ENCODE measurements around the gene ADORA1. TPM values are rescaled to one million over a fixed set of nuclear protein-coding genes. Genes with fewer than 3 reads are reported as not detected.

ADORA1 gene
- total RNA-seq, 3 donors from 2014 or later (not counting 1 experiment from before 2014, with no cell fraction given) = not detected

DNA sequence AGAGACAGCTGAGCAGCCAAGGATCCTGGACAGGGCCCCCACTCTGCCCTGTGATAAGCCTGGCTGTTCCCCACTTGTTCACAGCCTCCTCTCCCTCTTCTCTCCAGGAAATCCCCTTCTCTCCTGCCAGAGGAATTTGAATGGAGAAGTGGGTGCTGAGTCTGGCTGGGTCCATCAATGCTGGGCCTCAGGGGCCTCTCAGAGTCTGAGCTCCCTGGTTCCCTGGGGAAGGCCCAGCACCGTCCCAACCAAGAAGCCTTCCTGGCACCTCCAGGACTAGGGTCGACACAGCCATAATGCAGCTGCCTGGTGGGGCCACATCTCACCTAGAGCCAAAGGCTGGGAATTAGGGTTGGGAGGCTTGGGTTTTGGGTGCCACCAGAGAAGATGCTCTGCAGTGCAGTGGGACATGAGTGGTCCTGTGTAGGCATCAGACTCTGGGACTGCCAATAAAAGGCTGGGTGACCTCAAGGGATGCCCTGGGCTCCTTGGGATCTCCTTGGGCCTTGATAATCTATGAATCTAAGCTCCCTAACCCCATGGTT, 45.6 kb downstream of the ADORA1 start:
- Histone ChIP-seq H3K4me3 (ENCODE audit: low read length) (no peak overlapping the region), H3K27ac (ENCODE audit: low read length) (no peak overlapping the region), H3K4me1 (ENCODE audit: control insufficient read depth, insufficient read depth, low read length) (peaks cover 6% of the 10 kb centered on the region), H3K27me3 (ENCODE audit: control insufficient read depth, insufficient read depth, low read length) (no peaks in the 10 kb centered on the region), H3K9me3 (ENCODE audit: control insufficient read depth, insufficient read depth, low read length) (no peaks in the 10 kb centered on the region), H3K36me3 (ENCODE audit: control insufficient read depth, insufficient read depth, low read length) (no peaks in the 10 kb centered on the region)
- WGBS (ENCODE audit: insufficient coverage) = 74% methylated on average over 2 of the region's 2 CpGs
- Mint-ChIP-seq H3K27me3 (ENCODE audit: low read depth in 2 of 2) (no peaks in the 10 kb centered on the region), H3K27ac (no peak overlapping the region), H3K9me3 (no peaks in the 10 kb centered on the region), H3K4me1 (no peaks in the 10 kb centered on the region), H3K36me3 (no peaks in the 10 kb centered on the region), H3K4me3 (no peak overlapping the region)
- ATAC-seq (no peak), DNase-seq (no peak)
- intact Hi-C loops (cut with micrococcal nuclease) = no loop called here
- TF ChIP-seq, protein P1, sequence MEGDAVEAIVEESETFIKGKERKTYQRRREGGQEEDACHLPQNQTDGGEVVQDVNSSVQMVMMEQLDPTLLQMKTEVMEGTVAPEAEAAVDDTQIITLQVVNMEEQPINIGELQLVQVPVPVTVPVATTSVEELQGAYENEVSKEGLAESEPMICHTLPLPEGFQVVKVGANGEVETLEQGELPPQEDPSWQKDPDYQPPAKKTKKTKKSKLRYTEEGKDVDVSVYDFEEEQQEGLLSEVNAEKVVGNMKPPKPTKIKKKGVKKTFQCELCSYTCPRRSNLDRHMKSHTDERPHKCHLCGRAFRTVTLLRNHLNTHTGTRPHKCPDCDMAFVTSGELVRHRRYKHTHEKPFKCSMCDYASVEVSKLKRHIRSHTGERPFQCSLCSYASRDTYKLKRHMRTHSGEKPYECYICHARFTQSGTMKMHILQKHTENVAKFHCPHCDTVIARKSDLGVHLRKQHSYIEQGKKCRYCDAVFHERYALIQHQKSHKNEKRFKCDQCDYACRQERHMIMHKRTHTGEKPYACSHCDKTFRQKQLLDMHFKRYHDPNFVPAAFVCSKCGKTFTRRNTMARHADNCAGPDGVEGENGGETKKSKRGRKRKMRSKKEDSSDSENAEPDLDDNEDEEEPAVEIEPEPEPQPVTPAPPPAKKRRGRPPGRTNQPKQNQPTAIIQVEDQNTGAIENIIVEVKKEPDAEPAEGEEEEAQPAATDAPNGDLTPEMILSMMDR (IDR thresholded peaks at IDR 0.05) = no peak

DNA sequence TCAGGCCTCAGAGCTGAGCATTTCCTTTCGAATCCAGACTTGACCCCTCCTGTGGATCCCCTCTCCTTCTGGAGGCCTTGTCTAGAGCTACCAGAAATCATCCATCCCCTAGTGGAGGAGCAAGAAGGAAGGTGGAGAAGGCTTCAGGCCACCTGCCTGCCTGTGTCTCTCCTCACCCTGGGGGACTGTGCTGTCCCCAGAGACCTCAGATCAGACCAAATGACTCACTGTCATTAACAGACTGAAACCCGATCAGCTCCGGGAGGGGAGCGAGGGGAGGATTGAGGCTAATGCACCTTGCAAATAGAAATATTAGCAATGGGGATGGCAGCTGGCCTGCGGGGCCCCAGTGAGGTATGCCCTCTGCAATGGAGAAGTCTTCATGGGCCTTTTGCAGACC, 46.0 kb downstream of the ADORA1 start:
- 71% methylated on average over 5 of the region's 5 CpGs for WGBS (ENCODE audit: insufficient coverage)
- no peaks in the 10 kb centered on the region for H3K4me1 Mint-ChIP-seq
- no peak overlapping the region for H3K4me3 ChIP-seq (ENCODE audit: low read length)

GRCh38 chr1:203174324-203174985, 46.9 kb downstream of the ADORA1 start:
- ATAC-seq (no peak), DNase-seq (no peak)
- no peaks in the 10 kb centered on the region for H3K4me1 Mint-ChIP-seq
- WGBS (ENCODE audit: insufficient coverage) = 93% methylated on average over 12 of the region's 12 CpGs
- H3K9me3 Mint-ChIP-seq = no peaks in the 10 kb centered on the region
- Histone ChIP-seq H3K4me1 (ENCODE audit: control insufficient read depth, insufficient read depth, low read length) (peaks cover 6% of the 10 kb centered on the region), H3K4me3 (ENCODE audit: low read length) (no peak overlapping the region), H3K36me3 (ENCODE audit: control insufficient read depth, insufficient read depth, low read length) (no peaks in the 10 kb centered on the region), H3K27ac (ENCODE audit: low read length) (no peak overlapping the region), H3K9me3 (ENCODE audit: control insufficient read depth, insufficient read depth, low read length) (no peaks in the 10 kb centered on the region), H3K27me3 (ENCODE audit: control insufficient read depth, insufficient read depth, low read length) (no peaks in the 10 kb centered on the region)
- TF ChIP-seq, protein P1 (IDR thresholded peaks at IDR 0.05) = no peak
- no peak overlapping the region for H3K27ac Mint-ChIP-seq
- H3K27me3 Mint-ChIP-seq (ENCODE audit: low read depth in 2 of 2) = no peaks in the 10 kb centered on the region
- intact Hi-C loops (cut with micrococcal nuclease) = no loop called here
- no peaks in the 10 kb centered on the region for H3K36me3 Mint-ChIP-seq
- H3K4me3 Mint-ChIP-seq = no peak overlapping the region

More for the DNA sequence above, 46.0 kb downstream of the ADORA1 start:
- Histone ChIP-seq H3K27ac (ENCODE audit: low read length) (no peak overlapping the region), H3K9me3 (ENCODE audit: control insufficient read depth, insufficient read depth, low read length) (no peaks in the 10 kb centered on the region), H3K27me3 (ENCODE audit: control insufficient read depth, insufficient read depth, low read length) (no peaks in the 10 kb centered on the region), H3K36me3 (ENCODE audit: control insufficient read depth, insufficient read depth, low read length) (no peaks in the 10 kb centered on the region), H3K4me1 (ENCODE audit: control insufficient read depth, insufficient read depth, low read length) (peaks cover 6% of the 10 kb centered on the region)
- no peak overlapping the region for H3K27ac Mint-ChIP-seq
- intact Hi-C loops (cut with micrococcal nuclease) = no loop called here
- TF ChIP-seq, protein P1 (IDR thresholded peaks at IDR 0.05) = no peak
- no peak overlapping the region for H3K4me3 Mint-ChIP-seq
- no peak for ATAC-seq
- H3K27me3 Mint-ChIP-seq (ENCODE audit: low read depth in 2 of 2) = no peaks in the 10 kb centered on the region
- DNase-seq = no peak
- no peaks in the 10 kb centered on the region for H3K9me3 Mint-ChIP-seq
- no peaks in the 10 kb centered on the region for H3K36me3 Mint-ChIP-seq
